HepG2 (cell line): ENCODE measurements around the gene TAMALIN. TPM values are rescaled to one million over a fixed set of nuclear protein-coding genes. Genes with fewer than 3 reads are reported as not detected.

ENCODE experiments used
- BRD4 ChIP-seq: sonication (generic); formaldehyde crosslinking; IDR thresholded peaks from 2 replicates; pipeline ENCODE4 v1.4.0; 2020; ENCODE audit warnings: missing genetic modification reagents
- CCAR2 ChIP-seq: fragments of 200-400 bp; formaldehyde crosslinking; optimal IDR thresholded peaks from 2 replicates; pipeline ENCODE3; 2018; ENCODE audit warnings: low read depth, mild to moderate bottlenecking, low read length, moderate library complexity
- DNMT3B ChIP-seq: conservative IDR thresholded peaks from 2 replicates; pipeline ENCODE4 v1.6.1; 2016; ENCODE audit warnings: missing biosample characterization, control low read depth
- FOXM1 ChIP-seq: sonication (generic); formaldehyde crosslinking; IDR thresholded peaks from 2 replicates; pipeline ENCODE4 v1.5.0; 2020; ENCODE audit warnings: missing genetic modification reagents
- FOXO1 ChIP-seq: sonication (generic); formaldehyde crosslinking; IDR thresholded peaks from 2 replicates; pipeline ENCODE4 v1.4.0; 2020; ENCODE audit warnings: missing genetic modification reagents
- GABPB1 ChIP-seq: IDR thresholded peaks from 2 replicates; pipeline ENCODE4 v1.6.1; 2016; ENCODE audit warnings: mild to moderate bottlenecking, missing genetic modification reagents, moderate library complexity, missing compliant biosample characterization
- HNF4A ChIP-seq: sonication (generic); formaldehyde crosslinking; IDR thresholded peaks from 2 replicates; pipeline ENCODE4 v1.4.0; 2020; ENCODE audit warnings: missing genetic modification reagents
- MAFF ChIP-seq: IDR thresholded peaks from 2 replicates; pipeline ENCODE4 v1.6.1; 2011; ENCODE audit warnings: low read depth, low read length, improper control_type of control experiment
- MED1 ChIP-seq: sonication (generic); formaldehyde crosslinking; IDR thresholded peaks from 2 replicates; pipeline ENCODE4 v1.4.0; 2020; ENCODE audit warnings: missing genetic modification reagents
- MTA3 ChIP-seq: sonication (generic); formaldehyde crosslinking; IDR thresholded peaks from 2 replicates; pipeline ENCODE4 v1.4.0; 2020; ENCODE audit warnings: missing genetic modification reagents
- NBN ChIP-seq: fragments of 450-650 bp; conservative IDR thresholded peaks from 2 replicates; pipeline ENCODE4 v1.6.1; 2017
- PAWR ChIP-seq: sonication (generic); formaldehyde crosslinking; IDR thresholded peaks from 2 replicates; pipeline ENCODE4 v1.4.0; 2020; ENCODE audit warnings: missing genetic modification reagents, mild to moderate bottlenecking, borderline replicate concordance
- POLR2A ChIP-seq, 2 experiments: IDR thresholded peaks; 2 replicates each; pipeline ENCODE4 v1.6.1; 2011; ENCODE audit warnings: low read depth in 2 of 2, low read length in 2 of 2, mild to moderate bottlenecking in 1 of 2, moderate library complexity in 1 of 2; ENCODE audit not compliant: insufficient read depth in 1 of 2
- RCOR2 ChIP-seq: IDR thresholded peaks from 2 replicates; pipeline ENCODE4 v1.6.1; 2016; ENCODE audit warnings: missing biosample characterization, missing genetic modification reagents
- SCMH1 ChIP-seq: sonication (generic); formaldehyde crosslinking; IDR thresholded peaks from 2 replicates; pipeline ENCODE4 v1.9.0; 2021; ENCODE audit warnings: missing genetic modification reagents, mild to moderate bottlenecking, borderline replicate concordance
- SOX5 ChIP-seq: IDR thresholded peaks from 2 replicates; pipeline ENCODE4 v1.6.1; 2016; ENCODE audit warnings: borderline replicate concordance
- SP2 ChIP-seq: sonication (generic); formaldehyde crosslinking; IDR thresholded peaks from 2 replicates; pipeline ENCODE4 v1.5.1; 2020; ENCODE audit warnings: mild to moderate bottlenecking, missing genetic modification reagents
- SP4 ChIP-seq: sonication (generic); formaldehyde crosslinking; IDR thresholded peaks from 2 replicates; pipeline ENCODE4 v1.8.1; 2023; ENCODE audit warnings: mild to moderate bottlenecking, missing genetic modification reagents
- TRIM22 ChIP-seq: fragments of 450-650 bp; IDR thresholded peaks from 2 replicates; pipeline ENCODE4 v1.6.1; 2017
- ZBTB7A ChIP-seq: sonication (generic); formaldehyde crosslinking; IDR thresholded peaks from 2 replicates; pipeline ENCODE4 v1.8.0; 2022; ENCODE audit warnings: mild to moderate bottlenecking, missing genetic modification reagents
- ZNF121 ChIP-seq: sonication (generic); formaldehyde crosslinking; IDR thresholded peaks from 2 replicates; pipeline ENCODE4 v1.5.0; 2020; ENCODE audit warnings: mild to moderate bottlenecking, missing genetic modification reagents
- ZNF207 ChIP-seq: fragments of 450-650 bp; IDR thresholded peaks from 2 replicates; pipeline ENCODE4 v1.6.1; 2016; ENCODE audit warnings: antibody characterized with exemption, borderline replicate concordance
- ZNF225 ChIP-seq: sonication (generic); formaldehyde crosslinking; IDR thresholded peaks from 2 replicates; pipeline ENCODE4 v1.4.0; 2020; ENCODE audit warnings: mild to moderate bottlenecking, missing genetic modification reagents
- ZNF329 ChIP-seq: sonication (generic); formaldehyde crosslinking; IDR thresholded peaks from 2 replicates; pipeline ENCODE4 v1.9.0; 2021; ENCODE audit warnings: low read depth, mild to moderate bottlenecking, missing genetic modification reagents
- ZNF382 ChIP-seq: sonication (generic); formaldehyde crosslinking; IDR thresholded peaks from 2 replicates; pipeline ENCODE4 v1.5.0; 2020; ENCODE audit warnings: missing genetic modification reagents, mild to moderate bottlenecking, borderline replicate concordance
- ZNF775 ChIP-seq: sonication (generic); formaldehyde crosslinking; IDR thresholded peaks from 2 replicates; pipeline ENCODE4 v1.4.0; 2020; ENCODE audit warnings: missing genetic modification reagents, mild to moderate bottlenecking, moderate library complexity, borderline replicate concordance
- polyA plus RNA-seq, 8 experiments: library from polyadenylated mRNA; depleted of rRNA in 3 of 8; stranded (reverse) in 7 of 8; unstranded in 1 of 8; fragments of >200 nt; fragmentation: Illumina TruSeq in 4 of 8; extraction: Trizol in 4 of 8; gene quantifications; 2 replicates each; pipeline versions ENCODE4 v1.2.1 to v1.2.3, GENCODE V29; 2011 to 2016; ENCODE audit warnings: low read depth in 4 of 8, missing spikeins in 1 of 8, mixed read lengths in 1 of 8; ENCODE audit not compliant: insufficient read depth in 1 of 8
- total RNA-seq, 5 experiments: library from RNA; depleted of rRNA; stranded (reverse); fragments of >200 nt; fragmentation: Illumina TruSeq; extraction: Trizol; gene quantifications; 2 replicates each; pipeline ENCODE4 v1.2.3, GENCODE V29; 2016; ENCODE audit warnings: low read depth in 1 of 5
- TF ChIP-seq, protein P1 (sequence below): fragments of 450-650 bp; IDR thresholded peaks from 2 replicates; pipeline ENCODE4 v1.6.1; 2017; ENCODE audit warnings: mild to moderate bottlenecking
- TF ChIP-seq, protein P2 (sequence below): sonication (generic); formaldehyde crosslinking; conservative IDR thresholded peaks from 2 replicates; pipeline ENCODE4 v1.8.0; 2022; ENCODE audit warnings: missing genetic modification reagents

The TAMALIN gene
- total and polyA plus RNA-seq, 2 of the 13 experiments (the other 11 are each of a cell fraction or from before 2014, with no cell fraction given) = 2.9 to 10.9 TPM

DNA sequence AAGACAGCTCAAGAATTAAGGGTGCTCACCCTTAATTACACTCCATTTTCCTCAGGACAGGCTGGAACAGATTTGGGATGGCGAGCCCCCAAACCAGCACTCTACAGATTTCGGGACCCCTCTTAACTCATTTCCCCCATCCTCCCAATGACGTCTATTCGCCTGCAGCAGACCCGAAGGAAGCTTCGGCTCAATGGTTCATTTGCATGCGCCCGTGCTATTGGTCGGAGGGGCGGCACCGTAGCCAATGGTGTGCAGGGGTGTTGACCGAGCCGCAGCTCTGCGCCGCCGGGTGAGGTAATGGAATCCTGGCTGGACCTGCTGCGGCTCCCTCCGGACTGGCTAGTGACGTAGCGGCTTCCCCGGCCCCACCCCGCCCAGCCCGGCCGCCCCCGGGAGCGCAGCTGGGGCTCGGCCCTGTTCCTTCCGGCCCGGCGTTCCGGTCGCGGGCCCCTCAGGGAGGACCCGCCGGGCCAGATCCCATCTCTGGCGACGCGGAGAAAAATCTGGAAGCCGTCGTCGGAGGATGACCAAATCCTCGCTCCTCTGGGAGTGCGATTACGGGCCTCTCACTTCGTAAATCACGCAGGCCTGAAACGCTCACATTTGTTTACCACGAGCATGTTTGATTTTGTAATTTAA, 26.2 kb downstream of the TAMALIN start (continued):
- TF ChIP-seq BRD4 (CRISPR knock-in tag) (no peak), ZNF207 (no peak), ZNF382 (CRISPR knock-in tag) (no peak), MTA3 (CRISPR knock-in tag) (no peak), GABPB1 (peak; percentile 86), ZNF775 (CRISPR knock-in tag) (no peak), FOXM1 (CRISPR knock-in tag) (no peak), ZNF225 (CRISPR knock-in tag) (no peak), SCMH1 (no peak), NBN (no peak), RCOR2 (CRISPR knock-in tag) (no peak), PAWR (no peak), CCAR2 (no peak), MED1 (CRISPR knock-in tag) (peak; percentile 26; the same call in 1 of the 2 replicates), ZNF121 (CRISPR knock-in tag) (no peak; the same call in 1 of the 2 replicates), FOXO1 (CRISPR knock-in tag) (no peak), POLR2A (IDR thresholded peaks at IDR 0.05; ENCODE audit: insufficient read depth in 1 of 2, low read depth in 2 of 2, low read length in 2 of 2) (0 out of 4 replicates have a peak, but pooled peaks of 1 of the 2 experiments have one; percentile 47), DNMT3B (CRISPR knock-in tag) (no peak), TRIM22 (no peak), SOX5 (CRISPR knock-in tag) (no peak), HNF4A (CRISPR knock-in tag) (no peak), SP4 (CRISPR knock-in tag) (peak; percentile 40; the same call in 1 of the 2 replicates), ZBTB7A (CRISPR knock-in tag) (no peak), MAFF (no peak), ZNF329 (CRISPR knock-in tag) (no peak), SP2 (CRISPR knock-in tag) (no peak)
- TF ChIP-seq, protein P1, sequence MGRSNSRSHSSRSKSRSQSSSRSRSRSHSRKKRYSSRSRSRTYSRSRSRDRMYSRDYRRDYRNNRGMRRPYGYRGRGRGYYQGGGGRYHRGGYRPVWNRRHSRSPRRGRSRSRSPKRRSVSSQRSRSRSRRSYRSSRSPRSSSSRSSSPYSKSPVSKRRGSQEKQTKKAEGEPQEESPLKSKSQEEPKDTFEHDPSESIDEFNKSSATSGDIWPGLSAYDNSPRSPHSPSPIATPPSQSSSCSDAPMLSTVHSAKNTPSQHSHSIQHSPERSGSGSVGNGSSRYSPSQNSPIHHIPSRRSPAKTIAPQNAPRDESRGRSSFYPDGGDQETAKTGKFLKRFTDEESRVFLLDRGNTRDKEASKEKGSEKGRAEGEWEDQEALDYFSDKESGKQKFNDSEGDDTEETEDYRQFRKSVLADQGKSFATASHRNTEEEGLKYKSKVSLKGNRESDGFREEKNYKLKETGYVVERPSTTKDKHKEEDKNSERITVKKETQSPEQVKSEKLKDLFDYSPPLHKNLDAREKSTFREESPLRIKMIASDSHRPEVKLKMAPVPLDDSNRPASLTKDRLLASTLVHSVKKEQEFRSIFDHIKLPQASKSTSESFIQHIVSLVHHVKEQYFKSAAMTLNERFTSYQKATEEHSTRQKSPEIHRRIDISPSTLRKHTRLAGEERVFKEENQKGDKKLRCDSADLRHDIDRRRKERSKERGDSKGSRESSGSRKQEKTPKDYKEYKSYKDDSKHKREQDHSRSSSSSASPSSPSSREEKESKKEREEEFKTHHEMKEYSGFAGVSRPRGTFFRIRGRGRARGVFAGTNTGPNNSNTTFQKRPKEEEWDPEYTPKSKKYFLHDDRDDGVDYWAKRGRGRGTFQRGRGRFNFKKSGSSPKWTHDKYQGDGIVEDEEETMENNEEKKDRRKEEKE = no peak
- TF ChIP-seq, protein P2, sequence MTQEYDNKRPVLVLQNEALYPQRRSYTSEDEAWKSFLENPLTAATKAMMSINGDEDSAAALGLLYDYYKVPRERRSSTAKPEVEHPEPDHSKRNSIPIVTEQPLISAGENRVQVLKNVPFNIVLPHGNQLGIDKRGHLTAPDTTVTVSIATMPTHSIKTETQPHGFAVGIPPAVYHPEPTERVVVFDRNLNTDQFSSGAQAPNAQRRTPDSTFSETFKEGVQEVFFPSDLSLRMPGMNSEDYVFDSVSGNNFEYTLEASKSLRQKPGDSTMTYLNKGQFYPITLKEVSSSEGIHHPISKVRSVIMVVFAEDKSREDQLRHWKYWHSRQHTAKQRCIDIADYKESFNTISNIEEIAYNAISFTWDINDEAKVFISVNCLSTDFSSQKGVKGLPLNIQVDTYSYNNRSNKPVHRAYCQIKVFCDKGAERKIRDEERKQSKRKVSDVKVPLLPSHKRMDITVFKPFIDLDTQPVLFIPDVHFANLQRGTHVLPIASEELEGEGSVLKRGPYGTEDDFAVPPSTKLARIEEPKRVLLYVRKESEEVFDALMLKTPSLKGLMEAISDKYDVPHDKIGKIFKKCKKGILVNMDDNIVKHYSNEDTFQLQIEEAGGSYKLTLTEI (CRISPR knock-in tag) = no peak
